GM18858 (cell line): ENCODE measurements around the gene ACYP1.
"Not testable (repeated sequence)": the region's sequence is repeated elsewhere in the genome, so short reads cannot be mapped to it uniquely, and the experiment has no call there.

Experiments
- ATAC-seq: cut with Tn5 transposase; IDR thresholded peaks from one replicate; pipeline ENCODE4 v1.9.1; 2021; ENCODE audit not compliant: unreplicated experiment

Gene ACYP1

DNA sequence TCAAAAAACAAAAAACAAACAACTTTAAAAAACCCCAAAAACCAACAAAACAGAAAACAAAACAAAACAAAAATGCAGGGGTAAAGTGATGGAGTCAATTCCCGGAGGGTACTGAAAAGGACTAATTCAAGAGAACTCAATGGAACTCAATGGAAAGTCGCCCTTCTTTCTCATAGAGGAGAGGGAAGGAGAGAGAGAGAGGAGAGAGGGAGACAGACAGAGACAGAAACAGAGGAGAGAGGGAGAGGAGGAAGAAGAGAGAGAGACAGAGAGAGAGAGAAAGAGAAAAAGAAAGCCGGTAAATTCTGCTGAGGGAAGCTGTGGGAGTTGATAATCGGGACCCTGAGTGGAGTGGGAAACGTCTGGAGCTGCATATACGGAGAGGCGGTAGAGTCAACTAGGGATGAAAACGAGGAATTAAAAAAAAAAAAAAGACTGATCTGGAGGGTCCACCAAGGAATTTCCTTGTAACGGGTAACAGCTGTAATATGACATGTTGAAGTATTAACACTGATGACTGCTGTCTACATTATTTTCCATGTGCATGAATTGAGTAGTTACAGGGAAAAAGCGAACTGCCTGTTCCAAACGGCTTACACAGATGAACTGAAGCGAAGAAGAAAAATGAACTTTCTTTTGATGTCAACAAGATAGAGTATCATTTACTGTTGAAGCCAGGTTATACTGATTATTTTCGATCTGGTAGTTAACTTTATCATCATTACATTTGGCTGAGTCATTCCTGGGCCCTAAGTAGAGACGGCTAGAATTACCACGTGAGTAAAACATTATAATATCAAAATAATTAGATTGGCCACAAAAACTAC lies 4.7 kb upstream of the ACYP1 start:
- ATAC-seq, result no peak

DNA sequence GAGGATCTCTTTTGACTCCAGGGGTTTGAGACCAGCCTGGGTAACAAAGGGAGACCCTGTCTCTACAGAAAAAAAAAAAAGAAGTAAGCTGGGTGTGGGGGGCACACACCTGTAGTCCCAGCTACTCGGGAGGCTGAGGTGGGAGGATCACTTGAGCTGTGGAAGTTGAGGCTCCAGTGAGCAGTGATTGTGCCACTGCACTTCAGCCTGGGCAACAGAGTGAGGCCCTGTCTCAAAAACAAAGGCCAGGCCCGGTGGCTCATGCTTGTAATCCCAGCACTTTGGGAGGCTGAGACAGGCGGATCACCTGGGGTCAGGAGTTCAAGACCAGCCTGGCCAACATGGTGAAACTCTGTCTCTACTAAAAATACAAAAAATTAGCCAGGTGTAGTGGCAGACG lies 3.9 kb upstream of the ACYP1 start:
- ATAC-seq, result not testable (repeated sequence)

DNA sequence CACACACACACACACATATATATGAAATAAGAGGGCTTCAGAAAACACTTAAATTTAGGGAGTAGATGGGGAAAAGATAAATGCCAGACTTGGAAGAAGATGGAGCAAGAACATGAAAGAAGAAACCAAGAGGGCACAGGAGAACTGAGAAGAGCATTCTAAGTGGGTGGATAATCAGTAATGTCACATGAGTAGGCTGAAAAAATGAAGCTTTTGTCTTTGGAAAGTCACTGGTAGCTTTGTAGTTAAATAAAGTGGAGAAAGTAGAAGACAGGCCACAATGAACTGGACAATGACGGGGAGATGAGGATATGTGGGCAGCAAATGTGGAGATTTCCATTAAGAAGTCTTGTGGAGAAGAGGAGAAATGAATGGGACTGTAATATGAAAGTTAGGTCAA lies 3.4 kb upstream of the ACYP1 start:
- ATAC-seq, result no peak

DNA sequence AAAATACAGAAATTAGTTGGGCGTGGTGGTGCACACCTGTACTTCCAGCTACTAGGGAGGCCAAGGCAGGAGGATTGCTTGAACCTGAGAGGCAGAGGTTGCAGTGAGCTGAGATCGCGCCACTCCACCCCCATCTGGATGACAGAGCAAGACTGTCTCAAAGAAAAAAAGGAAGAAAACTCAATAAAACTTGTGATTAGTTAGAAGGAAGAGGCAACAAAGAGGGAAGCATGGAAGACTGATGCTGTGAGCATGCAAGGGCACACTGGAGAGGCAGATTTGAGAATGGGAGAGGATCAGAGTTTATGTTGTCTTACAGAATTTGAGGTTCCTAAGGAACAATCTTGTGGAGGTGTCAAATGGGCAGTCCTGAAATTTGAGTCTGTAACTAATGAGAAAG lies 2.9 kb upstream of the ACYP1 start:
- ATAC-seq, result no peak

DNA sequence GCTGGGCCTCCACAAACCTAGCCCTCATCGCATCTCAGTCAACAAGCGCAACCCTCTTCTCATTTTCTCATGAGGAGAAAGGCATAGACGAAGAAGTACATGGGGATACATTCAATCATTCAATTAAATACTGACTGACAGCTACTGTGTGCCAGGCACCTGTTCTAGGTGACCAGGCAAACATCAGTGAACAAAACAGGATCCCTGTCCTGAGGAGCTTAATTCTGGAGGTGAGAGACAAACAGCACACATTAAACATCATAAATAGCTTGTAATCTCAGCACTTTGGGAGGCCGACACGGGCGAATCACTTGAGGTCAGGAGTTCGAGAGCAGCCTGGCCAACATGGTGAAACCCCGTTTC lies 362 bp upstream of the ACYP1 start:
- peak; percentile 6 for ATAC-seq

DNA sequence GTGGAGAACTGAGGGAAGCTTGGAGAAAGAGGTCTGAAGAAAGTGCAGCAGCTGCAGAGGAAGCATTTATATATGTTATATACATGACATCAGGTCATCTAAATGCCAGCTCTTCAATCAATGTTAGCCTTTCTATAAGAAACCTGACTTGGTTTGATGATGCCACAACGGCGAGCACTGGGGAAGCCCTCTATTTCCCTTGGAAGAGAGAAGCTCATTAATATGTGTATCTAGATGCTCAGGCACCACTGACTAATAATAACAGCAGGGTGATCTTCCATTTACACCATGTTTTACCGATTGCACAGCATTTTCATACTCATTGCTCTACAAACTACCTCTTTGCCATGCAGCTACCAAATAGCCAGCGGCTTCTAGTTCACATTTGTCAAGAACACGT lies 811 bp downstream of the ACYP1 start:
- ATAC-seq, result no peak

DNA sequence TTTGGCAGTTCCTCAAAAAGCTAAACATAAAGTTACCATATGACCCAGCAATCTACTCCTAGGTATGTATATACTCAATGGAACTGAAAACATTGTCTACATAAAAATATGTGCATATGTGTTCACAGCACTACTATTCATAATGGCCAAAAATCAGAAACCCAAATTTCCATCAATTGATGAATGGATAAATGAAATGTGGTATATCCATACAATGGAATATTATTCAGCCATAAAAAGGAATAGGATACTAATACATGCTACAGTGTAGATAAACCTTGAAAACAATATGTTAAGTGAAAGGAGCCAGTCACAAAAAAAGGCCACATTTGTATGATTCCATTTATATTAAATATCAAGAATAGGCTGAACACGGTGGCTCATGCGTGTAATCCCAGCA lies 3.4 kb downstream of the ACYP1 start:
- no peak for ATAC-seq

DNA sequence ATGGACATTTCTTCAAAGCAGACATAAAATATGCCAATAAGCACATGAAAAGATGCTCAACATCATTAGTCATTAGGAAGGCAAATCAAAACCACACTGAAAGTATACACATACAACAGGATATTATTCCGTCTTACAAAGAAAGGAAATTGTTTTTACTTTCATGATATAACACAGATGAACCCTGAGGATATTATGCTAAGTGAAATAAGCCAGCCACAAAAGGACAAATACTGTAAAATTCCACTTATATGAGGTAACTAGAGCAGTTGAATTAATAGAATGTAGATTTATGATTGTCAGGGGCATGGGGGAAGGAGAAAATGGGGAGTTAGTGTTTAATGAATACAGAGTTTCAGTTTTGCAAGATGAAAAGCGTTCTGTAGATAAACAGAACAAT lies 4.2 kb downstream of the ACYP1 start:
- no peak for ATAC-seq

DNA sequence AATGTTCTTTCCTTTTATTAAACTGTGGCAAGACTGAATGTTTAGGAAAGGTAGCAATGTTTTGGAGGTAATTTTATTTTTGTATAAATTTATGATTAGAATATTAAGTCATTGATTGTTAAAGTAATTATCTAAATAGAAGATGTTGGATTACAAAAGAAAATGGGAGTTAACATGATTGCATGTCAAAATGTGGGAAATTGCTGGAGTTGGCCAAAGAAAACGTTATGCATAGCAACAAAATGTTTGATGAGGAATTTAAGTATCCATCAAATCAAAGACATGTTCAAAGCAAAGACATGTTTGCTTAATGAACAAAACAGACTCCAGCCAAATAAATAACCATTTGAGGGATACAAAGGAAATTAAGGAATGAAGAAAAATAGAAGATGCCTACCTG lies 9.4 kb downstream of the ACYP1 start:
- no peak for ATAC-seq

DNA sequence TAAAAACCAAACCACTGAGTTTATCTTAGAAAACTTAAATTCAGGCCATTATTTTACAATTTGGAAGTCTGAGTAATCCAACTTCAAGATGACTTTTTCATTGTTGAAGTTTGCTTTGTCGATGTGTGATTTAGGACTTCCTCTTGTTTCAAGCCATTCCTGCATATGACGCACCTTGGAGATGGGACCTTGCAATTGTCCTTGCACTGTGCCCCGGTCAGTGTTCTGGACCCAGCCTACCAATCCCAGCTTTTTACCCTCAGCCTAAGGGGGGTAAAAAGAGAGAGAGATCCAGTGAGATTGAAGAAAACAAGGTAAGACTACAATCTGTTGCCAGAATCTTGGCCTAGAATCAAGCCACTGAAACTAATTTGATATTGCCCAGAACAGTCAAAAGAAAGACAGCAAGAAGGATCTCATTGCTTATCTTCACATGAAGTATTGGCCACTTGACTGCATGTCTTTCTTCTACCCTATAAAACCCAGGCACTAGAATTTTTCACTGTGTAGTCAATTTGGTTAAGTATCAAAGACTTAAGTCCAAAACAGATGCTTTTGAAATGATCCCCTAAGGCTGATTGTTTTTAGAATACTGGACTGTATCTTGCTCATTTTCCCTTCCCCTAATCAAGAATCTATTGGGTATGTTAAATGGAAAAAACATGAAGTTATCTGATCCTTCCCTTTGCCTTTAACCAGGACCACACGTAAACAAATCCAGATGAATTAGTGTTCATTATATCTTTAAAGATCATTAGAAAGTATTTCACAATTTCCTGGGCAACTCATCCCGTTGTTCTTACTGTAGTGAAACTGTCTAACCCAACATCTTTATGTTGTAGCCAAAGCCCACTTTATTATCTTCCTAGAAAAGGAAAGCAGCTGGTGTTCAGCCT lies 10.2 kb downstream of the ACYP1 start:
- no peak for ATAC-seq

DNA sequence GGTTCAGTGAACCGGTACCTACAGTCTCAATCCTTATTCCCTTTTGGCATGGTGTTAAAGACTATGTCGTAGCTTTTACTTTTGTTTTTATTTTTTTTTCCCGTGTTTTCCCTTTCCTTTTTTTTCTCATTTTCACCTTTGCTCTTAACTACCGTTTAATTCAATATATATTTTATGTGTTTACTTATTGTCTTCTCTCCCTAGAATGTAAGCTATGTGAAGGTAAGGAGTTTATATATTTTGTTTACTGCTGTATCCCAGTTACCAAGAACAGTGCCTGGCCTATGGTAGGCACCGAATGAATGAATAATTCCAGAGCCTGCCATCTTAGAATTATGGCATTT lies 12.3 kb downstream of the ACYP1 start:
- no peak for ATAC-seq

DNA sequence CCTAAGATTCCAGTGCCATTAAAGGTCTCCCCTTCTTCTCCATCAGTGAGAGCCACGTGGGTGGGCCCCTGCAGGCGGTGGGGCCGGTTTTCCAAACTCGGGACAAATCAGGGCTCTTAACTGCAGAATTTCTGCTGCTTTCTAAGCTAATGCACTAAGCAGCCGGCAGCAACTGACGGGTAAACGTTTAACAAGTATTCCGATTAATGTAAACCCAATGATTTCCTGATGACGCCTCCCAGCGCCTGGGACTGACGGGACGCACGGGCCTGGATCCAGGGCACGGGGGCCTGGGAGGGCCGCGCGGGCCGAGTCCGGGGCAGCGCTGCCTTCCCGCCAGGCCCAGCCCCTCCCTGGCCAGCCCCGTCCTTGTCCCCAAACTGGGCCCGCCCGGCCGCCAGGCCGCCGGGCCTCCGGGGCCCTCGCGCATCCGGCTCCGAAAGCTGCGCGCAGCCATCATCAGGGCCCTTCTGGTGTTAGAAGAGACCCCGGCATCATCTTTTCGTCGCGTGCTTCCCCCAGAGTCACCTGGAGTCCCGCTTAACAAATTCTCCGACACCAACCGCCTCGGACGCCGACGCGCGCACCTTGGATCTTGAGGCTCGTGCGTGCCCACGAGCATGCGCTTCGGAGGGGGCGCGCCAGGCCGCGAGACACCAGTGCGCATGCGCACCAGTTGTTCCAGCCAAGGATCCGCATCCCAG lies 12.8 kb downstream of the ACYP1 start, which contains the start of gene MLH3:
Gene MLH3, minus strand, starts transcription at position 616 of the 704 bp plus-strand sequence. CDS start 1,812 bp downstream, outside the sequence.
- no peak for ATAC-seq

DNA sequence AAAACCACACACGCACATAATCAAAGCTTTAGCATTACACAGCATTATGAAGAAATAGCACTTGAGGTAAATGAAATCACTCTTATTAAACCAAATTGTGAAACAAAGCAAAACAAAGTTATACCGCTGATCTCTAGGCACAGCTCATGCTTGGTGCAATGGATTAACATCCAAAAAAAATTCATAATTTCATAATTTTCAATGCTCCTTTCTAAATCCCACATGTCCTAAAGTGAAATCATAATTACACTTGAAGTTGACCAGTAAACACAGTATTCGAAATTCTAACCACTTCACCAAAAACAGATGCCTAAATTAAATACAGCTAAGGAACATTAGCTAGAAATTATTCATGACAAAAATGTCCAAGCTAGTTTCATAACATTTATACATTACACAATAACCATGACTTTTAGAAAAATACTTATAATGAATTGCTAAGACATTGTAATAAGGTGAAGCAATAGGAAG lies 14.1 kb downstream of the ACYP1 start:
- no peak for ATAC-seq

DNA sequence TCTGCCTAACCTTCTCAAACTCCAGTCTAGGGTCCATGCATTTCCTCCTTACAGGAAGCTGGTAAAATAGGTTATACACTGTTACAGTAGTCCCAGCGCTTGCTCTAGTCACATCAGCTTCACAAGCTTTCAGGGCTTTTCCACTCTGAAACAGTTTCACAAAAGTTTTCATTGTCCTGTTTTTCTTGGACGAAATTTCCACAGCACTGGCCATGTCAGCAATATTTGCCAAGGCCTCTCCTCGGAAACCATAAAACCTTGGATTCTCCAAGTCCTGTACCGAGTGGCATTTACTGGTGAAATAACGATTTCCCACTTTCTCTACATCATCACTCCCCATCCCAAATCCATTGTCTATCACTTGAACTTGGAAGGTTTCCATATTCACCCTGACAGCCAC lies 14.7 kb downstream of the ACYP1 start:
- ATAC-seq, result no peak

DNA sequence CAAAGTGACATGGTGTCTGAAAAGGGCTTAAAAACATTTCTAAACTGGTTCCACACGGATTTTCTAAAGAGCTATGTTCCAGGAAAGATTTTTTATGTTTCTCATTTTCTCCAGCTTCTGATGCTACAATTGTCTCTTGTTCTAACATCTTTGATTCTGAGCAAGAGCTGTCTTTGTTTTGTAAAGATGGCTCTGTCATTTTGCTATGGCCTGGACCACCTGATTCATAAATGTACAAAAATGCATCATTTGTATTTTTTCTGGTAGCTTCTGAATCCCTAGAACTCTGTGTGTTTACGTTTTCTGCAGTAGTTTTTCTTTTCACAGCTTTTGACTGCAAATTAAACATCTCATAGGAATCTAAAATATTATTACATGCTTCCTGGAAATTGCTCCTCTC lies 15.7 kb downstream of the ACYP1 start:
- ATAC-seq, result no peak

DNA sequence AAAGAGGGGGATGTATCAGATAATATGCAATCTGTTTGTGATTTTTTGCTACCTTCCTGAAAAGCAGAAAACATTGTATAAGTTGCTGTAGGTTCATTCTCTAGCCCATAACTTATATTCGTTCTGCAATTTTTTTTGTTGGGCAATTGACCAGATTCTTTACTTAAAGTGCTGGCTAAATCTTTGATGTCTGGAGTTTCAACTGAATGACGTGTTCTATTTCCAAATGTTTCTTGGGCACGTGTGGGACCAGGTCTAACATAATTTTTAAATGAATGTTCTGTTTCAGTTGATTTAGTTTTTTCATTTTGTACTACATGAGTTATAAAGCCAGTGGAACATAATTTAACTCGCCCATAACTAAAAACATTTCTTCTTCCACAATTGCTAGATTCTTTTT lies 16.3 kb downstream of the ACYP1 start:
- ATAC-seq, result no peak

DNA sequence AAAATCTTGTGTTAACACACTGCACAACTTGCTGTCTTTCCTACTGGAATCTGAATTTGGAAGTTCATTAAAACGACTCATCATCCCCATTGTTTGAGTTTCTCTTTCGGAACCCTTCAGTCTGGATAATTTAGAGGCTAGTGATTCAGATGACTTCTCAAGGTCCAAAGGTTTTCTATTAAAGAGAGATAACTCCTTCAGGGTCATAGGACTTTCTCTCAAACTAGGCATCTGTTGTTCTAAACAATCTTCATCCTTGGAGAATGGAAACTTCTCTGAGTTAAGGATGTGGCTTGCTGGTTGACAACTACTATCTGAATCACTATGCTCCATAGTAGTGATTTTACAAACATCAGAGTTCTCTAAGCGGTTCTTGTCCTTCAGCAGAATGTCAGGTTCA lies 16.9 kb downstream of the ACYP1 start:
- ATAC-seq, result no peak

DNA sequence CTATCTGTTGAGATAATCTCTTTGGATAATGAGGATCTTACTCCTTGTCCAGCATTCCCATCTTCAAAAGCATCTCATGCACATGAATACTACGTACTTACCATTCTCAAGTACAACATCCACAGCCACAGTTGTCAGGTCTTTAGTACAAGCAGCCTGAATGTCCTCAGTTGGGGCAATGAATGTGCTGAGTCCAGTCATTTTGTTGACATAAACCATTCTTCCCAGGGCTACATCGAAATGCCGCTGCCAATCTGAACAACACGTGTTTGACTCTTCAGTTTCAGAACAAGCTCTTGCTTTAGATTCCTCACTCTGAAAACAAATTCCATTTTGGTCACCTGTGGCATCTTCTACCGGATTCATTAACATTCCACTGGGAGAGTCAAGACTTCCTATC lies 17.5 kb downstream of the ACYP1 start:
- no peak for ATAC-seq

DNA sequence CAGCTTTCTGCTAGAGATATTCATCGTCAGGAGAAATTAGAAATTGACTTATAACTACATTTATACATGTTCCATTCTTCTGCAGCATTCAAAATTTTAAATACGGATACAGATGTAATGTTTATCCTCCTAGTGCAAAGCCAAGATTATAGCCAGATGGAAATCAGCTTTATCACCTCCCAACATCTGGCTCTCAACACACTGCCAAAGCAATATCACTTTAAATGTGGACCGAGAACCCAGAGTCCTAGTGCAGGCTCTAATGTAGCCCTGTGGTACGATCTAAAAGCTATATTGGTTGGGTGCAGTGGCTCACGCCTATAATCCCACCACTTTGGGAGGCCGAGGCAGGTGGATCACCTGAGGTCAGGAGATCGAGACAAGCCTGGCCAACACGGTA lies 19.1 kb downstream of the ACYP1 start:
- ATAC-seq, result no peak

DNA sequence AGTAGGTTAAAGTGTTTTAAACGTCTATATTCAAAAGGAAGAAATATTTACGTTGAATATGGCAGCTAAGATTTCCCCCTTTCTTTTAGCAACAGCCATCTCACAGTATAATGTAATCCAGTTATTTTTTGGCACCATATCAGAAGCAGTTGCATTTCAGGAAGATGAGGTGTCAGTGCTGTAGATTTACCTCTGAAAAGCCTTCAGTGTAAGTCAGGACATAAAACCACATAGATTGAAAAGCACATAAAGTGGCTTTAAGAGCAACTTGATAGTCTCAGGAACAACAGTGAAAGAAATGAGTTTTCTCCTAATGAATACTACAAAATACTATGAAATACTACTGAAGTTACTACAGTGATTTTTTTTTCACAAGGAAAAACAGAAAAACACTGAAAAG lies 19.5 kb downstream of the ACYP1 start:
- no peak for ATAC-seq

DNA sequence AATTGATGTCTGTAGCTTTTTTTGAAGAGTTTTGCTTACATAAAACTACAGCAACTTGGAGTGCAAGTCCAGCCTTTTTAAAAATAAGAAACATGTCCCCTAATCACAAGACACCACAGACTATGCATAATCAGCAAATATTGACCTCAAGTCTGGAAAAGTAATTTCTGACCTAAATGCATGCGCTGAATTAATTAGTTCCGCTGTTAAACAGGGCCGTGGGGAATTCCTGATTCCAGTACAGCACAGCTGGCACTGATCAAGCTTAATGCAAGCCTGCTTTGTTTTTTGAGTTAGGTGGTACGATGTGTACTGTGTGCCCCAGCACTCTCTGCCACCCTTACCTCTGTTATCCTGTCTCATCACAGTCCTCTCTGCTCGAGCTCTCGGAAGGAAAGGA lies 21.8 kb downstream of the ACYP1 start:
- ATAC-seq, result no peak

DNA sequence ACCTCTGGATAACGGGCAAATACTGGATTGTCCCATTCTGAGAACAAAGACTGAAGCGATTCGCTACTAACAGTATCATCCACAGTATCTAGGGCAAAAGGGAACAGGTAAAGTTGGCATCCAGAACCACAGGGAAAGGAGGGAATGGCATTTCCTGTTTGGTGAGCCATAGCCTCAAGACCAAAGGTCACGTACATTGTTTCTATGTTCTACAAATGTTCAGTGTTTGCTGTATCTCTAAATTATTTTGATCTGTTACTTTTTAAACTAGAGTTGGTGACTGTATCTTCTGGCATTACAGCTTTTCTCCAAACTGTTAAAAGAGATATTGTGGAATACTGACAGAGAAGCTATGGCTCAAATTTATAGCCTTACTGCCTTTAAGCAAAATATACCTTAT lies 22.2 kb downstream of the ACYP1 start:
- ATAC-seq, result no peak
